Fibroblast of skin of left quadriceps (primary cell): ENCODE results near the gene DDX31.

ENCODE experiments used
- DNase-seq, 2 experiments: peaks; one replicate each; pipeline ENCODE4 v3.0.0-alpha.2; 2013; ENCODE audit warnings: low read depth in 2 of 2

Gene DDX31

GRCh38 chr9:132637351-132637750 is 32.4 kb downstream of the DDX31 start:
- no peak for DNase-seq

DNA sequence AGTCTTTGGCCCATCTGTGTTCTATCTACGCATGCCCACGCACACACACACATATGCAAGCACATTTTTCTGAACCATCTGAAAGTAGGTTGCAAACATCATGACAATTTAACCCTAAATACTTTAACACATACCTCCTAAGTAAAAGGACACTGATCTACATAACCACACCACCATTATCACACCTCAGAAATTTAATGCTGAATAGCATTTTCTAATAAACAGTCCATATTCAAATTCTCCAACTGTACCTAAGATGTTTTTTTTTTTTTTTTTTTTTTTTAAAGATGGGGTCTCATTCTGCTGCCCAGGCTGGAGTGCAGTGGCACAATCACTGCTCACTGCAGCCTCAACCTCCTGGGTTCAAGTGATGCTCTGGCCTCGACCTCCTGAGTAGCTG is 35.5 kb downstream of the DDX31 start:
- DNase-seq = no peak

GRCh38 chr9:132632413-132633129 is 37.2 kb downstream of the DDX31 start:
- no peak for DNase-seq

DNA sequence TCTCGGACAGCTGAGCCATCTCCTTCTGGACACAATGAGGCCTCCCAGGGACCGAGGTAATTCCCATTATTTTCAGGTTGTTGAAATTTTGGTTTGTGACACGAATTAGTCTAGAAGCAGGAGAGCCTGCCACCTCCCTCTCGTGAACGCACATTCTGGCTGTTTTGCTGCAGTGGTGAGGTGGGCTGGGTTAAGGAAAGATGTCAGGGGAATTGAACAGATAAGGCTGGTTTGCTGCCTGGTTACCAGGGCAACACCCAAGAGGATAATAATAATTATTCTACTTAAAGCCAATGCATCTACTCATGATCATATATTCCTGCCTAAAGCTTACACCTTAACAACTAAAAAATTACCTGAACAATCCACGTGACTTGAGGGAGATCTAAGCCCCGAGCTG is 38.1 kb downstream of the DDX31 start:
- no peak for DNase-seq

DNA sequence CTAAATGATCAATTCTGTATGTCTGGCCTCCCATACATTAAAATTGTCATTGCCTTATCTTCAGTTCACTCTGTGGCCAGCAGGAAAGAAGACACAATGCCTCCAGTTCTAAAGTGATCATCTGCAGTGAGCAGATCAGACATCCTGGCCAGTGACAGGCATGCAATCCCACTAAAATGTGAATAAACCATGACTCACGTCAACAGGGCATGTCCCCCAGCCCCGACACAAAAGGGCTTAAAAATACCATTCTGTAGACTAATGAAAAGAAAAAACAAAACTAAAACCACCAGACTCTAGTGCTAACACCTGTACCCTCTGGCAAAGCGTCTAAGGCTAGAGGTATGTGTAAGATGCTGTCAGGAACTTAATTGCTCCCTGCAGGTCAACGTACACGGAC is 38.5 kb downstream of the DDX31 start:
- DNase-seq = peak in 1 of 2 experiments; percentile 20

DNA sequence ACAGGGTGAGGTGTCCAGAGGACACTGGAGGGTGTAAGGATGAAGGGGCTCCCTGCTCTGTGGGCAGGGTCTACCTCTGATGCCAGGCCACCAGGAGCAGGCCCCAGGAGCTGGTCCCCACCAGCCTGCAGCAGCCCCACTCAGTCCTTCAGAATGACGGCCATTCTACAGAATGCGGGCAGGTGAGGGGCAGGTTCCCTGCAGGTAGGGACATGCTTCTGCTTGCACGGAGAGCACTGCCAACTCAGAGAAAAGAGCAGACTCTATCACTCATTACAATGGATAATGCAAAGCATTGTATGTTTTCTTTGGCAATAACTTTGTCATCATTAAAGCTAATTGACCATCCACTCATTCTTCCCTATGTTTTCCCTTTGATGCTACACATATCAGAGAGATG is 39.0 kb downstream of the DDX31 start:
- no peak for DNase-seq

DNA sequence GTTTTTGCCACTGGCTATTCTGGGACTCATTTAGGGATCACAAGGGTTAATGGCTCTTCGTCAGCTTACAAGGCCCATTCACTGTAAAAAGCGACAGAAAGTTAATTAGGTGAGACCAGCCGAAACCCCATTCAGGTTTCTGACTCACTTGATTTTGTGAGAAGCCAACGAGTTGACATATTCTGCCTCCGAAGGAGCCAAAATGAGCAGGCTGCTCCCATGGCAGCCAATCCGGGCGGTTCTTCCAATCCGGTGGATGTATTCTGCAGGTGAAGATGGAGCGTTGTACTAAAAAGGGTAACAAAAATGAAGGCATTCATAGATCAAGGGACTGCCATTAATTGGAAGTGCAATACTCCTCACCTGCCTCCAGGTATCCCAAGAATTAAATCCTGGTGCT is 39.7 kb downstream of the DDX31 start:
- DNase-seq = no peak

- DNase-seq = no peak
Observed at GRCh38 chr9:132628746-132629145, 41.0 kb downstream of the DDX31 start.

- no peak for DNase-seq
Observed at GRCh38 chr9:132627594-132627993, 42.2 kb downstream of the DDX31 start.

DNA sequence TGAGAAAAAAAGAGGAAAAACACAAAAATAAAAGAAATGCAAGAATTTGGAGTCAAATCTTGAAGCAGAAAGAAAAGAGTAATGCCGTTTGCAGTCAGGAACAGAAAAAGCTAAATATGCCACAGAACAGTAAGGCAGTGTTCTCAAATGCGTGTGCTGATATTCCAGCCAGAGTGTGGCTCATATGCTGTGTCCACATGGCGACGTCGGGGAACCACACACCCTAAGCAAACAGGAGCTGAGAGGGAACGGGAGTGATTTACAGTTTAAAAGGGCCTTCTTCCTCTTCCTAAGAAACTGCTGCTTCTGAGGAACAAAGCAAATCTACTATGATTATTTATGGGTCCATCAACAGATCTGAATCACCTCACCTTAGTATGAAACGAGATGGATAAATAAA is 42.7 kb downstream of the DDX31 start:
- no peak for DNase-seq

DNA sequence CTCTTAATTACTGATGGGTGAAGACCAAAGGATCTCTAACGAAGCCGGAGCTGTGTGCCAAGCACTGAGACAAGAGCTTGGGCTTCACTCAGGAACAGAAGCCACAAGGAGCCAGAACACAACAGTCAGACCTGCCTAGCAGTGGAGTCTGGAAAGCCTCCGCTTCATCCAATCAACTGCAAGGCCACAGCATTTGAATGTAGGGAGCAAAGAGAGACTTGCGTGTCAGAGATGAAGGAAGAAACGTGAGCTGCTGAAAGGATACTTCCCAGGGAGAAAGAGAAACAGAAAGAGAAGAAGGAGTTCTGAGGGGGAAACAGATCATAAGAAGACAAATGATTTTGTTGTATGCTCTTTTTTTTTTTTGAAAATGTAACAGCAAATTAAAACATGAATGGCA is 43.5 kb downstream of the DDX31 start:
- DNase-seq = no peak

GRCh38 chr9:132622159-132622558 is 47.6 kb downstream of the DDX31 start:
- peak in 1 of 2 experiments; percentile 14 for DNase-seq

DNA sequence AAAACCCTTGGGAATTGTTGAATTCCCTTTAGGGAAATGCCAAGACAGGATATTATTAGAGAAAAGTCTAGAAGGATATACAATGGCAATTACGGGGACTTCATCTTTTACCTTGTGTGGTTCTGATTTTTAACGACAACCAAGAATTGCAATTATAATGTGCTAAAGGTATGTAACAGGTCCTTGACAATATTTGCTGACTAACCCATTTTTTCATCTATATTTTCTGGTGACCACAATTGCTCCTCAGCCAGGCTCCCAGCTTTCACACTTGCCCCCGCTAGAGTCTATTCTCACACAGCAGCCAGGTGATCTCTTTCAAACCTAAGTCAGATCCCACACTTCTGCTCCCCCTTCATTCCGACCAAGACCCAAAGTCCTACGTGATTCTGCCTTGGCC is 53.1 kb downstream of the DDX31 start:
- no peak for DNase-seq

GRCh38 chr9:132615774-132616173 is 54.0 kb downstream of the DDX31 start:
- DNase-seq = no peak

DNA sequence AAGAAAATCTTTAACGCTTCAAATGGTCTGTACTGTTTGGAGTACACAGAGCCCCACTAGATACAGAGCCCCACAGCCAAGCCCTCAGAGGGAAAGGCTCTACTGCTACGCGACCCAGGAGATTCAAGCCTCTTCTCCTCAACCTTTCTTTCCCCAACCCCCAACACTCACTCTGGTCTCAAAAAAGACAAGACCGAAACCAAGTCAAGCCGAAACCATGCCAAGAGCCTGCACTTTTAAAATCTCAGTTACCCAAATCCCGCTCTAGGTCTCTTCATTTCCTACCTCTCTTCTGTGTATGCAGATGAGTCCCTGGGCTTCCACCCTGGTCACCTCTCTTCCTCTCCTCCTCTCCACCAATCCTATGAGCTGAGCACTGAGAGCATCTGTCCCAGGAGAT is 55.5 kb downstream of the DDX31 start:
- DNase-seq = no peak

GRCh38 chr9:132610661-132611060 is 59.1 kb downstream of the DDX31 start:
- DNase-seq = no peak

GRCh38 chr9:132609829-132610228 is 60.0 kb downstream of the DDX31 start:
- DNase-seq = peak; percentile 72 to 73

GRCh38 chr9:132609184-132609583 is 60.6 kb downstream of the DDX31 start:
- no peak for DNase-seq

GRCh38 chr9:132606066-132606465 is 63.7 kb downstream of the DDX31 start:
- DNase-seq = no peak

DNA sequence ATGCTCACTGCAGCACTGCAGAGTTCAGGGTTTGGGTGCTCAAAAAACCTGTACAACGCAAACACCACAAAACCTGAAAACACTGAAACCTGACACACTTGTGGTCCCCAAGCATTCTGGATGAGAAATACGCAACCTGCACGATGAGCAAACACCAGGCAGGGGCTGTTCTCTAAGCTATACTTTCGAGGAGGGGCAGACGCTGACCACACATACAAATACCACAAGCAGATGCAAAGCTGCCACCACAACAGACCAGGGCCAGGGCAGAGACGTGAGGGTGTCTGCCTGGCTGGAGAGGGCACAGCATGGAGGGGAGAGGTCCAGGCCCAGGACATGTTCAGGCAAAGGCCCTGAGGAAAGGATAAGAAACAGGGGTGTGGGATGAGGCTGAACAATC is 64.4 kb downstream of the DDX31 start:
- DNase-seq = no peak

GRCh38 chr9:132602207-132602606 is 67.6 kb downstream of the DDX31 start:
- no peak for DNase-seq

DNA sequence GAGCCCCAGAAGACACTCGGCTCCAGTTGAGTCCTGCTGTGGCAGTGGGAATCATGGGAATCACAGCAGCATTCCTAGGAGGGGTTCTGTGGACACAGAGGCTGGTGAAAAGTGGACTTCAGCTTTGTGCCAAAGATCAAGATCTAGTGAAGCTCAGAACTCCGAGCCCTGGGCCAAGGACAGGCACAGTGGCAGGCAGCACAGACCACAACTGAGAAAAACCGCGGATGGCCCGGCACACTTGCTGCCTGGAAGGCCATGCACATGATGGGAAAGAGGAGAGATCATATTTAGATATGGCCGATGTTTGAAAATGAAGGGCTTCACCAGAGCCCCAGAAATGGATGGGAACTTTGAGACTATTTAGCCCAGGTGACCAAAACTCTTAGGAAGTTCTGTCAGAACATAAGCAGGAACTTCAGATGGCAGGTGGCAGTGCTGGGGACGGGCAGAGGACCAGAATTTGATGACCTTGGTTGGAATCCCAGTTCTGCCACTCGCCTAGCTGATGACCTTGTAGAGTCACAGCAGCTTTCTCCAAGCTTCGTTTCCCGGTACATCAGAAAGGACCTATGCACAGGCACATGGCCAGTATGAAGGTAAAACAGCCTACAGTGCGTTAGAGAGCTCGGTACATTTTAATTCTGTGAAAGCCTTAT is 69.3 kb downstream of the DDX31 start:
- DNase-seq = no peak

DNA sequence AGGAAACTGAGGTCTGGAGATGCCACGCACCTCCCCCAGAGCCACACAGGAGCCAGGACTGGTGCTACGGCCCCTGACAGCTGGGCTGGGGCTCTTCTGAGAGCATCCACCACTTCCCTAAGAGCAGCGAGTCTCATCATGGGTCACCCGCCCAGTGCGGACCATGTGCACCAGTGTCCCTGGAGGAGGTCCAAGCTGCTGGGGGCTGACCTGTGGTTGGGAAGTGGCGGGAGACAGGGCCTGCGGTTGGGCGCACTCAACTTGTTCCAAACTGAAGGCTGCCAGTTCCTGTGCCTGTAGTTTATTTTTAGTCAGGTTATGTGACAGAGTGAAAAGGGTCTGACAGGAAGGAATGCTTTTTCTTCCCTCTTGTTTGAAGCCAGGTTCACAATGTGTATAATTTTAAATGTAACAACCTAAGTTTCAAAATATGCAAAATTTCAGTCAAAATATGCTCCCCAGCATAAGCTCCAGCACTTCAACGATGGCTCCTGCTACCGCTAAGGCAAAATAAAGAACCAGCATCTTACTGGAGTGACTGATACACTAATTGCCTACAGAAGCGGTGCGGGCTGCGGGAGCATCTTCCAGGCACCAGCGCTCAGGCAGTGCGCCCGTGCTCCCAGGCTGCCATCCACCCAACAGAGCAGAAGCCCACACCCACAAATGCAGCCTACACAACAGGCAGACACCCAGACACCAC is 72.6 kb downstream of the DDX31 start:
- DNase-seq = no peak
